ENCODE results near the gene SLC18B1. TPM values are rescaled to one million over a fixed set of nuclear protein-coding genes. Genes with fewer than 3 reads are reported as not detected.

The SLC18B1 gene
- total and polyA plus RNA-seq, 10 of the 15 experiments (the other 5 are each of a cell fraction or from before 2014, with no cell fraction given) = 3.5 to 11.8 (median 7.1) TPM

- CTCF ChIA-PET = interaction anchor here (0.6 kb wide), 1 partner anchor 59 kb away, joined by 3 read pairs; no protein-coding TSS in a partner anchor
- RAD21 ChIA-PET (ENCODE audit: unreplicated experiment) = no interaction called here
- no peak overlapping the region for H3K27ac ChIP-seq (ENCODE audit: control insufficient read depth, insufficient read depth)
- H3K27me3 ChIP-seq (replicated peaks in 1 of 2; ENCODE audit: control insufficient read depth in 2 of 2, insufficient read depth in 2 of 2, low read length in 1 of 2) = no peaks in the 10 kb centered on the region
- no peak for FAIRE-seq
- ATAC-seq = no peak
- SMC1A ChIA-PET (ENCODE audit: uncharacterized antibody, unreplicated experiment) = interaction anchor here (1.0 kb wide), 1 partner anchor 18 kb away, joined by 3 read pairs; no protein-coding TSS in a partner anchor
- no peak overlapping the region for H2AFZ ChIP-seq (ENCODE audit: control insufficient read depth, low read depth, low read length)
- no TSS peak for BruUV-seq (replicated peaks)
- H3K9me3 ChIP-seq (replicated peaks; ENCODE audit: control insufficient read depth, insufficient read depth, low read length) = no peaks in the 10 kb centered on the region; the same call in 2 of the 3 replicates
- no peaks in the 10 kb centered on the region for H3K36me3 ChIP-seq (ENCODE audit: control insufficient read depth in 2 of 2, insufficient read depth in 2 of 2, low read length in 1 of 2)
- H4K20me1 ChIP-seq (ENCODE audit: control insufficient read depth, insufficient read depth) = no peaks in the 10 kb centered on the region
- no peaks in the 10 kb centered on the region for H3K4me1 ChIP-seq (ENCODE audit: control insufficient read depth, insufficient read depth, low read length)
- in situ Hi-C loops (cut with MboI) = no loop called here
- H3K79me2 ChIP-seq (ENCODE audit: control insufficient read depth, insufficient read depth, low read length) = no peaks in the 10 kb centered on the region
- WGBS (ENCODE audit: insufficient coverage, insufficient replicate concordance, low lambda C conversion rate, missing lambda C conversion rate) = 20% methylated on average over 2 of the region's 2 CpGs
- DNase-seq (ENCODE audit: low read depth, low spot score) = no peak
- no peak overlapping the region for H3K4me2 ChIP-seq (ENCODE audit: control insufficient read depth, insufficient read depth)
- H3K9ac ChIP-seq (ENCODE audit: control insufficient read depth, insufficient read depth, low read length) = no peak overlapping the region
- POLR2A ChIA-PET = no interaction called here
- TF ChIP-seq YBX1 (IDR thresholded peaks at IDR 0.05) (no peak), RELA (IDR thresholded peaks at IDR 0.05; ENCODE audit: borderline replicate concordance, partially characterized antibody) (no peak), LARP7 (IDR thresholded peaks at IDR 0.05) (no peak), ZNF687 (IDR thresholded peaks at IDR 0.05) (no peak), REST (IDR thresholded peaks at IDR 0.05; ENCODE audit: low read depth, low read length) (no peak), ATF7 (IDR thresholded peaks at IDR 0.05; ENCODE audit: low read depth) (no peak), NRF1 (conservative IDR thresholded peaks at IDR 0.05; ENCODE audit: low read depth, low read length) (no peak), SIX5 (IDR thresholded peaks at IDR 0.05; ENCODE audit: low read depth, low read length, severe bottlenecking) (no peak), SRF (IDR thresholded peaks at IDR 0.05; ENCODE audit: low read depth in 2 of 2, low read length in 2 of 2) (no peak), EP300 (IDR thresholded peaks at IDR 0.05; ENCODE audit: borderline replicate concordance in 1 of 2, control insufficient read depth in 1 of 2, low read depth in 2 of 2, low read length in 2 of 2) (no peak)
- no peak overlapping the region for H3K4me3 ChIP-seq
- intact Hi-C loops (cut with micrococcal nuclease; ENCODE audit: unreplicated experiment) = no loop called here
These were observed 7.1 kb upstream of the SLC18B1 start for GRCh38 chr6:132805548-132805947.

Data from GM12878 (cell line).